Upper lobe of left lung (tissue), 4 donors: ENCODE results near the gene XDH.

Source experiments
- CTCF ChIP-seq, 6 experiments: fragments of 450-650 bp in 4 of 6; fragments of 200-600 bp in 2 of 6; sonication (generic) in 2 of 6; IDR thresholded peaks; one replicate each; pipeline ENCODE4 v1.5.1; 2016 to 2019; ENCODE audit warnings: antibody characterized with exemption in 6 of 6
- EP300 ChIP-seq, 4 donors: sonication (generic); formaldehyde crosslinking; IDR thresholded peaks; one replicate each; pipeline ENCODE4 v1.5.1; 2017; ENCODE audit warnings: antibody characterized with exemption in 4 of 4, control low read depth in 2 of 4
- POLR2A ChIP-seq, 4 donors: fragments of 450-650 bp; IDR thresholded peaks; one replicate each; pipeline ENCODE4 v1.5.1; 2016 to 2017; ENCODE audit warnings: antibody characterized with exemption in 4 of 4, mild to moderate bottlenecking in 2 of 4
- POLR2AphosphoS5 ChIP-seq, 2 donors: sonication (generic); formaldehyde crosslinking; IDR thresholded peaks; one replicate each; pipeline ENCODE4 v1.5.1; 2017; ENCODE audit warnings: antibody characterized with exemption in 2 of 2

- TF ChIP-seq CTCF (IDR thresholded peaks at IDR 0.05) (no peak), POLR2A (IDR thresholded peaks at IDR 0.05) (no peak), POLR2AphosphoS5 (IDR thresholded peaks at IDR 0.05) (no peak), EP300 (IDR thresholded peaks at IDR 0.05) (no peak)
Observed at GRCh38 chr2:31378791-31379501, 35.6 kb downstream of the XDH start.
